ENCODE measurements around the gene SAT1.
"Not testable (repeated sequence)": the region's sequence is repeated elsewhere in the genome, so short reads cannot be mapped to it uniquely, and the experiment has no call there.

Gene SAT1

GRCh38 chrX:23782863-23783588 is at the start of gene SAT1:
Gene SAT1 (plus strand): TSS chrX:23783173. CDS start chrX:23783352, 179 bp downstream.
- in situ Hi-C loops (cut with MboI; ENCODE audit: low sequenced_read_pairs), result no loop called here

GRCh38 chrX:23736030-23736429 is 46.9 kb upstream of the SAT1 start:
- in situ Hi-C loops (cut with MboI; ENCODE audit: low sequenced_read_pairs), result no loop called here

GRCh38 chrX:23737413-23737812 is 45.6 kb upstream of the SAT1 start:
- in situ Hi-C loops (cut with MboI; ENCODE audit: low sequenced_read_pairs), result no loop called here

DNA sequence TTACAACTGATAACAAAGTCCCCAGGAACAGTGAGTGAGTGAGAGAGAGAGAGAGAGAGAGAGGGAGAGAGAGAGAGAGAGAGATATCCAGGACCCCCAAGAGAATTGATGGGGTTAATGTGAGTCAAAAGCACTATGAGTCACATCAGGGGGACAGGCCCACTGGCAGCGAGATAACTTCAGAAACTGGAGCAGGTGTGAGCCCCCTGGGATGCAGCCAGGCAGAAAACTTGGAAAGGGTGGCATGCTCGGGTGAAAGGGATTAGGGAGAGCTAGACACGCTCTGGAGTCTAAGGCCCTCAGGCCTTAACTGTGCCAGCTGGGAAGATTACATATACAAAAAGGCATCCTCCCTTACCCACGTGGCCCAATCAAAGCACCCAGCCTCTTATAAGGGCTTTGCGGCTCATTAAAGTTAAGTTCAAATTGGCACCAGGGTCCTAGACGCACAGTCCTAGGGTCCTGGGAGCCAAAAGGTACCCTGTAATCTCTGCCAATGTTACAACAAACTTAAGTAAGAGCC is 40.7 kb upstream of the SAT1 start:
- in situ Hi-C loops (cut with MboI; ENCODE audit: low sequenced_read_pairs), result no loop called here

DNA sequence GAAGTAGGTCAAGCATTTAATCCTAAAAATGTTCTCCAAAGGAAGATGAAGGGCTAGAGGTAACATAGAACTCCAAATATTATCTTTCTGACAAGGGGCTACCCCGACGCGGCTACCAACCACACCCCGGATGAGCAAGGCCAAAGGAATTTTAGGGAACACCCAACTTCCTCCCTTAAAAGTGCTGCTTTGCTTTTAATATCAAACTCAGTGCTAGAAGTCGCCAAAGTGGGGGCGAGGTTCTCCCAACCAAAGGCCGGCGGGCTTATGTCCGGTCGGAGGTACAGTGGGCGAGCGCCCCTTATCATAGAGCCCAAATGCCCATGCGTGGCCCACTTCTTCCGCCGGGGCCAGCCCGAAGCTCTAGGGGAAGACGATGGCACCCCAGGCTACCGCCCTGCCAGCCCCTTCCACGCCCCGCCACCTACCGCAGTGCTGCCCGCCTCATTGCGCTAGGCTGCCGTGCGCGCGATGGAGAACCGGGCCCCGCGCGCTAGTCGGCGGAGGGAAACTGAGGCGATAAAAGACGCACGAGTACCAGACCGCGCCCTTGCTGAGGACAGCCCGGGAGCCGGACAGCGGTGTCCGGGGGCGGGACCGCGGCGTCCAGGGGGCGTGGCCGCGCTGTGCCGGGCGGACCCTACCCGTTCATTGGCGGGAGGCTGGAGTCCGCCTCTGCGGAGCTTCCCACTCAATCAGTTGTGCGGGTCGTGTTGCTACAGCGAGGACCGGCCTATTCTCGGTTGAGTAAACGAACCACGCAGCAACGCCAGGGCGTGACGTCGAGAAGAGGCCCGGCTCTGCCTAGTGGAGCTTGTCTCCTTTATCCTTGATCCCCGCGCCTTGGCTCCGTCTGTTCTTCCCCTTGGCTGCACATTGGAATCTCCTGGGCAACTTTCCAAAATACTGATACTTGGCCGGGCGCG is 40.0 kb upstream of the SAT1 start, which contains the start of gene ACOT9:
Gene ACOT9 (minus strand): TSS at position 580 of the 926 bp plus-strand sequence. CDS start 132 bp downstream, at position 448.
- in situ Hi-C loops (cut with MboI; ENCODE audit: low sequenced_read_pairs), result no loop called here

DNA sequence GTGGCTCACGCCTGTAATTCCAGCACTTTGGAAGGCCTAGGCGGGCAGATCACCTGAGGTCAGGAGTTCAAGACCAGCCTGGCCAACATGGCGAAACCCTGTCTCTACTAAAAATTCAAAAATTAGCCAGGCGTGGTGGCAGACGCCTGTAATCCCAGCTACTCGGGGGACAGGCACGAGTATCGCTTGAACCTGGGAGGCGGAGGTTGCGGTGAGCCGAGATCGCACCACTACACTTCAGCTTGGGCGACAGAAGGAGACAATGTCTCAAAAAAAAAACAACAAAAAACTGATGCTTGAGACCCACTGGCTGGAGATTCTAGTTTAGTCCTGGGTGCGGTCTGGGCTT is 39.4 kb upstream of the SAT1 start:
- in situ Hi-C loops (cut with MboI; ENCODE audit: low sequenced_read_pairs), result not testable (repeated sequence)

GRCh38 chrX:23745786-23746185 is 37.2 kb upstream of the SAT1 start:
- in situ Hi-C loops (cut with MboI; ENCODE audit: low sequenced_read_pairs), result no loop called here

- in situ Hi-C loops (cut with MboI; ENCODE audit: low sequenced_read_pairs), result no loop called here
Observed at GRCh38 chrX:23749129-23749528, 33.8 kb upstream of the SAT1 start.

GRCh38 chrX:23749576-23749975 is 33.4 kb upstream of the SAT1 start:
- in situ Hi-C loops (cut with MboI; ENCODE audit: low sequenced_read_pairs), result no loop called here

- in situ Hi-C loops (cut with MboI; ENCODE audit: low sequenced_read_pairs), result no loop called here
Observed at GRCh38 chrX:23752740-23753415, 30.1 kb upstream of the SAT1 start.

DNA sequence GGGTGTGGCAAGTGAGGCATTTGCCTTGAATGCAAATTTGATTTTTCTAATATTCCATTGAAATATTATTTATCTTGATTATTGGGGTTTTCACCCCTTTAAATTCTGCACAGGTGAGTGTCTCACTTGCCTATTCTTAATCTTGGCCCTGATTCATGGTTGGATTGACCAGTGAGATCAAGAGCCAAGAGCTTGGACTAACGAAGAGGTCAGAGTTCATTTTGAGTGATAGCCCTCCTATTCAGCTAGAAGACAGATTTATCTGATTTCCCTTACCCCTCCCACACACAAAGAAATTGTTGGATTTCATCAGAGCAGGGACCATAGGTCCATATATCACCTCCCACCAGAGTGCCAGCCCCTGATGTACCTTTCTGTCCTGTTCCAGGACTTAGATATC is 28.3 kb upstream of the SAT1 start:
- in situ Hi-C loops (cut with MboI; ENCODE audit: low sequenced_read_pairs), result no loop called here

DNA sequence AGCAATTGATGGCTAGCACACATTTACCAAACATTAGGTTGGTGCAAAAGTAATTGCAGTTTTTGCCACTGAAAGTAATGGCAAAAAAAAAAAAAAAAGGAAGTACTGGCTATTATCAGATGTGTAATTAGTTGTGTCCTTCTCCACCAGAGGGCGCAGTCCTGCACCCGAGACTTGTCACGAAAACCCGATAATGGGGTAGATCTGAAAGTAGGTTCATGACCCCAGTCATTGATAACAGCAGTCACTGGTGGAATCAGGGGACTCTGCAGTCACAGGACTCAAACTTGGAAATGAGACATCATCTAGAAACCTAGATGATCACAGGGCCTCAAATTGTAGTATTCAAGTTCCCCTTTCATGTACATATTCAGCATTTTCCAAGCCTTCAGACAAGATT is 26.8 kb upstream of the SAT1 start:
- in situ Hi-C loops (cut with MboI; ENCODE audit: low sequenced_read_pairs), result no loop called here

DNA sequence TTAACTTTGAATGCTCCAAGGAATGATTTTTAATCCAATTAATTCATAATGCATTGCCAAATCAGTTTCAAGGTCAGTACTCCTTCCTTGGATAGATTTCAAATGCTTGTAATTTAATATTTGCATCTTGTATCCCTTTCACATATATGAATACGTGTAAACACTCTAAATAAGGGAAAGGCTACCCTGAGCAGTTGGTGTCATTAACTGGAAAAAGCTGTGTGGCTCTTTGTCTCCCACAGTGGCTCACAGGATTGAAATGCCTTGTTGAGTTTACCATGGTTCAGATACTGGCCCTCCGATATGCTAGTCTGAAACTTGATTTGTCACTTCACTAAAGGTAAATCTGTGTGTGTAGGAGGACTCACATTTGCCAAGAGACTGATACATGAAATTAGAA is 23.2 kb upstream of the SAT1 start:
- in situ Hi-C loops (cut with MboI; ENCODE audit: low sequenced_read_pairs), result no loop called here

- in situ Hi-C loops (cut with MboI; ENCODE audit: low sequenced_read_pairs), result no loop called here
Observed at GRCh38 chrX:23764188-23764984, 18.6 kb upstream of the SAT1 start.

DNA sequence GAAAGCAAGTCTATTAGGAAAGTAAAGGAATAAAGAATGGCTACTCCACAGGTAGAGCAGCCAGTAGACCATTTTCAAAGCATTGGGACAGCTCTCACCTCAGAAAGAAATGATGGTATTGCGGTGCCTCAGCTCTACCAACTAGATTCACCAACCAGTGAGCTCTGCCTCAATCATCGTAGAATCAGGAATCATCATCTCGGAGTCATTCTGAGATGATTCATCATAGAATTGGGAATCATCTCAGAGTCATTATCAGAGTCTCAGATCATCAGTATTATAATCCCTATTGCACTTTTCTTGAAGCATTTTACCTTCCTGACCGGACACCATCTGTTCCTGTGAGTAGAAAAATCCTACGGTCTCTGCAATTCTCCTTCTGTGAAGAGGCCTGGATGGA is 17.5 kb upstream of the SAT1 start:
- in situ Hi-C loops (cut with MboI; ENCODE audit: low sequenced_read_pairs), result no loop called here

GRCh38 chrX:23765868-23766267 is 17.1 kb upstream of the SAT1 start:
- in situ Hi-C loops (cut with MboI; ENCODE audit: low sequenced_read_pairs), result no loop called here

- in situ Hi-C loops (cut with MboI; ENCODE audit: low sequenced_read_pairs), result no loop called here
Observed at GRCh38 chrX:23766650-23767551, 16.1 kb upstream of the SAT1 start.

DNA sequence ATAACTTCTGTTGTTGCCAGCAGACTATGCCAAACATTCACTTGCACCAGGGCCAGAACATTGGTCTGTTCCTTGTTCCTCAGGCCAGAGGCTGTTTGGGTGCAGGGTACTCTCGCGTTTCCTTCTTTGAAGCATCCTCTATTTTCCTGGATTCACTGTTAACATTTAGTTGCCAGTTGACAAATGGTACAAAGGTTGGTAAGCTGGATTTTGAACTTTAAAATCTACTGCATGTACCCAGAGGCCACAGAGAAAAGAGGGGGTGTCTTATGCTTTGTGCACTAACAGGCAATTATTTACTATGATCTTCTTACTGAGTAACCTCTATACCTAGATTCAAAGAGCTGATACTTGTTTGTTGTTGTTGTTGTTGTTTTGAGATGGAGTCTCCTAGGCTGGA is 12.8 kb upstream of the SAT1 start:
- in situ Hi-C loops (cut with MboI; ENCODE audit: low sequenced_read_pairs), result no loop called here

DNA sequence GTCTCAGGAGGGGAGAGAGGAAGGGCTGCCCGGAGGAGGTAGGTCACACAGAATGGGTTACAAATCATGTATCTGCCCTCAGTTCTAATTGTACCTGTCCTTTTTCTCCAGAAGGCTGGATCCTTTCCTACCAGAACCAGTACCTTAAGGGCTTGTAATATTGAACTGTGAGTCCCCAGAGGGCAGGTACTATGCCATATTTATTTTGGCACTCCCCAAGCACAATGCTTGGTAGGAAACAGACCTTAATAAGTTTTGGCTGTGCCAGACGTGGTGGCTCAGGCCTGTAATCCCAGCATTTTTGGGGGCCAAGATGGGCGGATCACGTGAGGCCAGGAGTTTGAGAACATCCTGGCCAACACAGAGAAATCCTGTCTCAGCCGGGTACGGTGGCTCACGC is 11.9 kb upstream of the SAT1 start:
- in situ Hi-C loops (cut with MboI; ENCODE audit: low sequenced_read_pairs), result not testable (repeated sequence)

Data from HL-60/S4 treated with retinoic acid at 250 ng/mL for 4 days and 3 days (cell line).